HepG2 (cell line): ENCODE data around the gene CSNK1D. TPM values are rescaled to one million over a fixed set of nuclear protein-coding genes. Genes with fewer than 3 reads are reported as not detected.
A peak's percentile ranks its signal among the peaks of the same experiment; 100 is the strongest.

Source experiments
- DR1 ChIP-seq: sonication (generic); formaldehyde crosslinking; IDR thresholded peaks from 2 replicates; pipeline ENCODE4 v1.8.0; 2021; ENCODE audit warnings: mild to moderate bottlenecking, missing genetic modification reagents, inconsistent platforms
- FOXA1 ChIP-seq, 2 experiments: fragments of 450-650 bp in 1 of 2; sonication (generic) in 1 of 2; formaldehyde crosslinking in 1 of 2; IDR thresholded peaks; 2 replicates each; pipeline versions ENCODE4 v1.4.0 to v1.6.1; 2016 to 2020; ENCODE audit warnings: missing genetic modification reagents in 1 of 2
- GTF3A ChIP-seq: sonication (generic); formaldehyde crosslinking; conservative IDR thresholded peaks from 2 replicates; pipeline ENCODE4 v1.4.0; 2020; ENCODE audit warnings: mild to moderate bottlenecking, missing genetic modification reagents
- KLF11 ChIP-seq: IDR thresholded peaks from 2 replicates; pipeline ENCODE4 v1.6.1; 2016; ENCODE audit warnings: missing compliant biosample characterization
- NFRKB ChIP-seq: fragments of 450-650 bp; IDR thresholded peaks from 2 replicates; pipeline ENCODE4 v1.6.1; 2017
- SCMH1 ChIP-seq: sonication (generic); formaldehyde crosslinking; IDR thresholded peaks from 2 replicates; pipeline ENCODE4 v1.9.0; 2021; ENCODE audit warnings: missing genetic modification reagents, mild to moderate bottlenecking, borderline replicate concordance
- SUZ12 ChIP-seq: fragments of 150-350 bp; IDR thresholded peaks from 2 replicates; pipeline ENCODE4 v1.6.1; 2014; ENCODE audit warnings: low read depth, low read length
- ZFP41 ChIP-seq: sonication (generic); formaldehyde crosslinking; IDR thresholded peaks from 2 replicates; pipeline ENCODE4 v1.4.0; 2020; ENCODE audit warnings: mild to moderate bottlenecking, missing genetic modification reagents, borderline replicate concordance
- ZFP90 ChIP-seq: sonication (generic); formaldehyde crosslinking; IDR thresholded peaks from 2 replicates; pipeline ENCODE4 v1.8.0; 2022; ENCODE audit warnings: missing genetic modification reagents, mild to moderate bottlenecking, inconsistent platforms, borderline replicate concordance
- ZNF224 ChIP-seq: sonication (generic); formaldehyde crosslinking; IDR thresholded peaks from 2 replicates; pipeline ENCODE4 v1.5.0; 2020; ENCODE audit warnings: mild to moderate bottlenecking, missing genetic modification reagents
- ZNF234 ChIP-seq: sonication (generic); formaldehyde crosslinking; conservative IDR thresholded peaks from 2 replicates; pipeline ENCODE4 v1.5.1; 2020; ENCODE audit warnings: mild to moderate bottlenecking, missing genetic modification reagents
- ZNF253 ChIP-seq: sonication (generic); formaldehyde crosslinking; IDR thresholded peaks from 2 replicates; pipeline ENCODE4 v1.8.0; 2022; ENCODE audit warnings: mild to moderate bottlenecking, missing genetic modification reagents, borderline replicate concordance
- ZNF280B ChIP-seq: sonication (generic); formaldehyde crosslinking; IDR thresholded peaks from 2 replicates; pipeline ENCODE4 v1.5.0; 2020; ENCODE audit warnings: missing genetic modification reagents, mild to moderate bottlenecking, borderline replicate concordance
- ZNF441 ChIP-seq: sonication (generic); formaldehyde crosslinking; IDR thresholded peaks from 2 replicates; pipeline ENCODE4 v1.7.0; 2021; ENCODE audit warnings: missing genetic modification reagents, borderline replicate concordance
- polyA plus RNA-seq, 8 experiments: library from polyadenylated mRNA; depleted of rRNA in 3 of 8; stranded (reverse) in 7 of 8; unstranded in 1 of 8; fragments of >200 nt; fragmentation: Illumina TruSeq in 4 of 8; extraction: Trizol in 4 of 8; gene quantifications; 2 replicates each; pipeline versions ENCODE4 v1.2.1 to v1.2.3, GENCODE V29; 2011 to 2016; ENCODE audit warnings: low read depth in 4 of 8, missing spikeins in 1 of 8, mixed read lengths in 1 of 8; ENCODE audit not compliant: insufficient read depth in 1 of 8
- total RNA-seq, 5 experiments: library from RNA; depleted of rRNA; stranded (reverse); fragments of >200 nt; fragmentation: Illumina TruSeq; extraction: Trizol; gene quantifications; 2 replicates each; pipeline ENCODE4 v1.2.3, GENCODE V29; 2016; ENCODE audit warnings: low read depth in 1 of 5
- TF ChIP-seq, protein P1 (sequence below): sonication (generic); formaldehyde crosslinking; IDR thresholded peaks from 2 replicates; pipeline ENCODE4 v1.5.0; 2020; ENCODE audit warnings: mild to moderate bottlenecking, missing genetic modification reagents, moderate library complexity
- TF ChIP-seq, protein P2 (sequence below): sonication (generic); formaldehyde crosslinking; IDR thresholded peaks from 2 replicates; pipeline ENCODE4 v1.4.0; 2020; ENCODE audit warnings: missing genetic modification reagents, borderline replicate concordance
- TF ChIP-seq, protein P3 (sequence below): IDR thresholded peaks from 2 replicates; pipeline ENCODE4 v1.4.0; 2020; ENCODE audit warnings: mild to moderate bottlenecking, missing genetic modification reagents

Gene CSNK1D
- total and polyA plus RNA-seq, 2 of the 13 experiments (the other 11 are each of a cell fraction or from before 2014, with no cell fraction given), result 31.5 to 128 TPM

GRCh38 chr17:82320140-82320840 lies 46.8 kb upstream of the CSNK1D start (continued):
- no peak for TF ChIP-seq FOXA1 (IDR thresholded peaks at IDR 0.05)
- no peak; the same call in 1 of the 2 replicates for TF ChIP-seq FOXA1 (CRISPR knock-in tag; IDR thresholded peaks at IDR 0.05)
- no peak for TF ChIP-seq KLF11 (CRISPR knock-in tag)
- 0 out of 2 replicates have a peak, but pooled peaks have one; percentile 14 for TF ChIP-seq ZNF441 (CRISPR knock-in tag)
- TF ChIP-seq, protein P1, sequence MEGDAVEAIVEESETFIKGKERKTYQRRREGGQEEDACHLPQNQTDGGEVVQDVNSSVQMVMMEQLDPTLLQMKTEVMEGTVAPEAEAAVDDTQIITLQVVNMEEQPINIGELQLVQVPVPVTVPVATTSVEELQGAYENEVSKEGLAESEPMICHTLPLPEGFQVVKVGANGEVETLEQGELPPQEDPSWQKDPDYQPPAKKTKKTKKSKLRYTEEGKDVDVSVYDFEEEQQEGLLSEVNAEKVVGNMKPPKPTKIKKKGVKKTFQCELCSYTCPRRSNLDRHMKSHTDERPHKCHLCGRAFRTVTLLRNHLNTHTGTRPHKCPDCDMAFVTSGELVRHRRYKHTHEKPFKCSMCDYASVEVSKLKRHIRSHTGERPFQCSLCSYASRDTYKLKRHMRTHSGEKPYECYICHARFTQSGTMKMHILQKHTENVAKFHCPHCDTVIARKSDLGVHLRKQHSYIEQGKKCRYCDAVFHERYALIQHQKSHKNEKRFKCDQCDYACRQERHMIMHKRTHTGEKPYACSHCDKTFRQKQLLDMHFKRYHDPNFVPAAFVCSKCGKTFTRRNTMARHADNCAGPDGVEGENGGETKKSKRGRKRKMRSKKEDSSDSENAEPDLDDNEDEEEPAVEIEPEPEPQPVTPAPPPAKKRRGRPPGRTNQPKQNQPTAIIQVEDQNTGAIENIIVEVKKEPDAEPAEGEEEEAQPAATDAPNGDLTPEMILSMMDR (CRISPR knock-in tag), result peak; percentile 45
- no peak for TF ChIP-seq NFRKB
- TF ChIP-seq, protein P2, sequence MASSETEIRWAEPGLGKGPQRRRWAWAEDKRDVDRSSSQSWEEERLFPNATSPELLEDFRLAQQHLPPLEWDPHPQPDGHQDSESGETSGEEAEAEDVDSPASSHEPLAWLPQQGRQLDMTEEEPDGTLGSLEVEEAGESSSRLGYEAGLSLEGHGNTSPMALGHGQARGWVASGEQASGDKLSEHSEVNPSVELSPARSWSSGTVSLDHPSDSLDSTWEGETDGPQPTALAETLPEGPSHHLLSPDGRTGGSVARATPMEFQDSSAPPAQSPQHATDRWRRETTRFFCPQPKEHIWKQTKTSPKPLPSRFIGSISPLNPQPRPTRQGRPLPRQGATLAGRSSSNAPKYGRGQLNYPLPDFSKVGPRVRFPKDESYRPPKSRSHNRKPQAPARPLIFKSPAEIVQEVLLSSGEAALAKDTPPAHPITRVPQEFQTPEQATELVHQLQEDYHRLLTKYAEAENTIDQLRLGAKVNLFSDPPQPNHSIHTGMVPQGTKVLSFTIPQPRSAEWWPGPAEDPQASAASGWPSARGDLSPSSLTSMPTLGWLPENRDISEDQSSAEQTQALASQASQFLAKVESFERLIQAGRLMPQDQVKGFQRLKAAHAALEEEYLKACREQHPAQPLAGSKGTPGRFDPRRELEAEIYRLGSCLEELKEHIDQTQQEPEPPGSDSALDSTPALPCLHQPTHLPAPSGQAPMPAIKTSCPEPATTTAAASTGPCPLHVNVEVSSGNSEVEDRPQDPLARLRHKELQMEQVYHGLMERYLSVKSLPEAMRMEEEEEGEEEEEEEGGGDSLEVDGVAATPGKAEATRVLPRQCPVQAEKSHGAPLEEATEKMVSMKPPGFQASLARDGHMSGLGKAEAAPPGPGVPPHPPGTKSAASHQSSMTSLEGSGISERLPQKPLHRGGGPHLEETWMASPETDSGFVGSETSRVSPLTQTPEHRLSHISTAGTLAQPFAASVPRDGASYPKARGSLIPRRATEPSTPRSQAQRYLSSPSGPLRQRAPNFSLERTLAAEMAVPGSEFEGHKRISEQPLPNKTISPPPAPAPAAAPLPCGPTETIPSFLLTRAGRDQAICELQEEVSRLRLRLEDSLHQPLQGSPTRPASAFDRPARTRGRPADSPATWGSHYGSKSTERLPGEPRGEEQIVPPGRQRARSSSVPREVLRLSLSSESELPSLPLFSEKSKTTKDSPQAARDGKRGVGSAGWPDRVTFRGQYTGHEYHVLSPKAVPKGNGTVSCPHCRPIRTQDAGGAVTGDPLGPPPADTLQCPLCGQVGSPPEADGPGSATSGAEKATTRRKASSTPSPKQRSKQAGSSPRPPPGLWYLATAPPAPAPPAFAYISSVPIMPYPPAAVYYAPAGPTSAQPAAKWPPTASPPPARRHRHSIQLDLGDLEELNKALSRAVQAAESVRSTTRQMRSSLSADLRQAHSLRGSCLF (CRISPR knock-in tag), result no peak
- no peak for TF ChIP-seq ZNF280B (CRISPR knock-in tag)
- TF ChIP-seq ZFP90 (CRISPR knock-in tag), result no peak; the same call in 1 of the 2 replicates
- TF ChIP-seq DR1 (CRISPR knock-in tag), result no peak
- TF ChIP-seq, protein P3, sequence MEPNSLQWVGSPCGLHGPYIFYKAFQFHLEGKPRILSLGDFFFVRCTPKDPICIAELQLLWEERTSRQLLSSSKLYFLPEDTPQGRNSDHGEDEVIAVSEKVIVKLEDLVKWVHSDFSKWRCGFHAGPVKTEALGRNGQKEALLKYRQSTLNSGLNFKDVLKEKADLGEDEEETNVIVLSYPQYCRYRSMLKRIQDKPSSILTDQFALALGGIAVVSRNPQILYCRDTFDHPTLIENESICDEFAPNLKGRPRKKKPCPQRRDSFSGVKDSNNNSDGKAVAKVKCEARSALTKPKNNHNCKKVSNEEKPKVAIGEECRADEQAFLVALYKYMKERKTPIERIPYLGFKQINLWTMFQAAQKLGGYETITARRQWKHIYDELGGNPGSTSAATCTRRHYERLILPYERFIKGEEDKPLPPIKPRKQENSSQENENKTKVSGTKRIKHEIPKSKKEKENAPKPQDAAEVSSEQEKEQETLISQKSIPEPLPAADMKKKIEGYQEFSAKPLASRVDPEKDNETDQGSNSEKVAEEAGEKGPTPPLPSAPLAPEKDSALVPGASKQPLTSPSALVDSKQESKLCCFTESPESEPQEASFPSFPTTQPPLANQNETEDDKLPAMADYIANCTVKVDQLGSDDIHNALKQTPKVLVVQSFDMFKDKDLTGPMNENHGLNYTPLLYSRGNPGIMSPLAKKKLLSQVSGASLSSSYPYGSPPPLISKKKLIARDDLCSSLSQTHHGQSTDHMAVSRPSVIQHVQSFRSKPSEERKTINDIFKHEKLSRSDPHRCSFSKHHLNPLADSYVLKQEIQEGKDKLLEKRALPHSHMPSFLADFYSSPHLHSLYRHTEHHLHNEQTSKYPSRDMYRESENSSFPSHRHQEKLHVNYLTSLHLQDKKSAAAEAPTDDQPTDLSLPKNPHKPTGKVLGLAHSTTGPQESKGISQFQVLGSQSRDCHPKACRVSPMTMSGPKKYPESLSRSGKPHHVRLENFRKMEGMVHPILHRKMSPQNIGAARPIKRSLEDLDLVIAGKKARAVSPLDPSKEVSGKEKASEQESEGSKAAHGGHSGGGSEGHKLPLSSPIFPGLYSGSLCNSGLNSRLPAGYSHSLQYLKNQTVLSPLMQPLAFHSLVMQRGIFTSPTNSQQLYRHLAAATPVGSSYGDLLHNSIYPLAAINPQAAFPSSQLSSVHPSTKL, result no peak
- no peak for TF ChIP-seq SUZ12
- no peak for TF ChIP-seq SCMH1
- no peak for TF ChIP-seq GTF3A (CRISPR knock-in tag)
- TF ChIP-seq ZNF234 (CRISPR knock-in tag), result 0 out of 2 replicates have a peak, but pooled peaks have one; percentile 24
- TF ChIP-seq ZNF253 (CRISPR knock-in tag), result no peak
- no peak for TF ChIP-seq ZFP41
- TF ChIP-seq ZNF224 (CRISPR knock-in tag), result no peak
